ENCODE results near the gene KDM6A.
"Not testable (repeated sequence)": the region's sequence is repeated elsewhere in the genome, so short reads cannot be mapped to it uniquely, and the experiment has no call there.

KDM6A gene

GRCh38 chrX:44931441-44931973 lies 58.5 kb downstream of the KDM6A start:
- no peak for DNase-seq

GRCh38 chrX:44935172-44935571 lies 62.2 kb downstream of the KDM6A start:
- DNase-seq, result no peak

- DNase-seq, result no peak
These were observed 62.7 kb downstream of the KDM6A start for GRCh38 chrX:44935640-44936039.

GRCh38 chrX:44937606-44938005 lies 64.6 kb downstream of the KDM6A start:
- no peak for DNase-seq

GRCh38 chrX:44938111-44938510 lies 65.1 kb downstream of the KDM6A start:
- no peak for DNase-seq

- not testable (repeated sequence) for DNase-seq
These were observed 67.6 kb downstream of the KDM6A start for GRCh38 chrX:44940541-44940940.

GRCh38 chrX:44943007-44943406 lies 70.0 kb downstream of the KDM6A start:
- DNase-seq, result no peak

- no peak for DNase-seq
These were observed 71.9 kb downstream of the KDM6A start for GRCh38 chrX:44944894-44945293.

GRCh38 chrX:44945736-44946135 lies 72.7 kb downstream of the KDM6A start:
- DNase-seq, result no peak

- no peak for DNase-seq
These were observed 73.8 kb downstream of the KDM6A start for GRCh38 chrX:44946771-44947170.

GRCh38 chrX:44947995-44948394 lies 75.0 kb downstream of the KDM6A start:
- no peak for DNase-seq

- no peak for DNase-seq
These were observed 75.4 kb downstream of the KDM6A start for GRCh38 chrX:44948406-44948805.

- DNase-seq, result no peak
These were observed 76.1 kb downstream of the KDM6A start for GRCh38 chrX:44949125-44949524.

- DNase-seq, result not testable (repeated sequence)
These were observed 77.7 kb downstream of the KDM6A start for GRCh38 chrX:44950471-44951366.

- no peak for DNase-seq
These were observed 78.6 kb downstream of the KDM6A start for GRCh38 chrX:44951572-44952067.

GRCh38 chrX:44952329-44953027 lies 79.5 kb downstream of the KDM6A start:
- DNase-seq, result no peak

GRCh38 chrX:44953734-44954502 lies 80.9 kb downstream of the KDM6A start:
- no peak for DNase-seq

- DNase-seq, result no peak
These were observed 81.6 kb downstream of the KDM6A start for GRCh38 chrX:44954562-44954961.

GRCh38 chrX:44957848-44958247 lies 84.9 kb downstream of the KDM6A start:
- DNase-seq, result no peak

- no peak for DNase-seq
These were observed 85.5 kb downstream of the KDM6A start for GRCh38 chrX:44958480-44958879.

- no peak for DNase-seq
These were observed 89.0 kb downstream of the KDM6A start for GRCh38 chrX:44961817-44962607.

GRCh38 chrX:44962944-44963343 lies 90.0 kb downstream of the KDM6A start:
- no peak for DNase-seq

Measured in activated T-cell treated with anti-CD3 and anti-CD28 coated beads for 4 hours (primary cell).